WI38 (cell line): Measurements from ENCODE around the gene TXNIP.

Experiments
- H3K4me3 ChIP-seq: 2 replicates; pipeline ENCODE4 v1.5.1; 2011; ENCODE audit warnings: low read depth, mild to moderate bottlenecking, control low read depth, low read length
- TF ChIP-seq, protein P1 (sequence below): IDR thresholded peaks from 2 replicates; pipeline ENCODE4 v1.5.1; 2012; ENCODE audit warnings: low read depth, mild to moderate bottlenecking, control low read depth, low read length

Gene TXNIP

GRCh38 chr1:145953861-145954260 is 42.5 kb downstream of the TXNIP start:
- no peak overlapping the region for H3K4me3 ChIP-seq
- TF ChIP-seq, protein P1, sequence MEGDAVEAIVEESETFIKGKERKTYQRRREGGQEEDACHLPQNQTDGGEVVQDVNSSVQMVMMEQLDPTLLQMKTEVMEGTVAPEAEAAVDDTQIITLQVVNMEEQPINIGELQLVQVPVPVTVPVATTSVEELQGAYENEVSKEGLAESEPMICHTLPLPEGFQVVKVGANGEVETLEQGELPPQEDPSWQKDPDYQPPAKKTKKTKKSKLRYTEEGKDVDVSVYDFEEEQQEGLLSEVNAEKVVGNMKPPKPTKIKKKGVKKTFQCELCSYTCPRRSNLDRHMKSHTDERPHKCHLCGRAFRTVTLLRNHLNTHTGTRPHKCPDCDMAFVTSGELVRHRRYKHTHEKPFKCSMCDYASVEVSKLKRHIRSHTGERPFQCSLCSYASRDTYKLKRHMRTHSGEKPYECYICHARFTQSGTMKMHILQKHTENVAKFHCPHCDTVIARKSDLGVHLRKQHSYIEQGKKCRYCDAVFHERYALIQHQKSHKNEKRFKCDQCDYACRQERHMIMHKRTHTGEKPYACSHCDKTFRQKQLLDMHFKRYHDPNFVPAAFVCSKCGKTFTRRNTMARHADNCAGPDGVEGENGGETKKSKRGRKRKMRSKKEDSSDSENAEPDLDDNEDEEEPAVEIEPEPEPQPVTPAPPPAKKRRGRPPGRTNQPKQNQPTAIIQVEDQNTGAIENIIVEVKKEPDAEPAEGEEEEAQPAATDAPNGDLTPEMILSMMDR, result no peak

- no peak overlapping the region for H3K4me3 ChIP-seq
- TF ChIP-seq, protein P1, result no peak
Measured at GRCh38 chr1:145952903-145953302, 43.5 kb downstream of the TXNIP start.

DNA sequence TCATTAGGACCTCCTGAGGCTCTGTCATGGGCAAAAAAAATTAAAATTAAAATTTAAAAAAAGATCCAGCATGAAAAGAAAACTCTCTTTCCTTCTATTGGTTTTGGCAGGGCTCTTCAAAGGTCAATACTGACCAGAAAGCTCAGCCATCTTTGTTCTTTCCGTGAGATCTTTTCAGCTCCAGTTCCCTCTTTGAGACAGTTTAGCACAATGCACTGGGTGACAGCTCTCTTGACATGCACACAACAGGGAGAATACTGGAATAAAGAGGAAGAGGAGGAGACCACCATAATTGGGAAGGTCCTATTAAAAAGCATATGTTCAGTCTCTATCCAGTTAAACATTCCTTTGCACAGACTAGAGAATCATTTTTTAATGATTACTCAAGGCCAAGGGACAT is 44.9 kb downstream of the TXNIP start:
- H3K4me3 ChIP-seq, result no peak overlapping the region
- TF ChIP-seq, protein P1, result no peak

DNA sequence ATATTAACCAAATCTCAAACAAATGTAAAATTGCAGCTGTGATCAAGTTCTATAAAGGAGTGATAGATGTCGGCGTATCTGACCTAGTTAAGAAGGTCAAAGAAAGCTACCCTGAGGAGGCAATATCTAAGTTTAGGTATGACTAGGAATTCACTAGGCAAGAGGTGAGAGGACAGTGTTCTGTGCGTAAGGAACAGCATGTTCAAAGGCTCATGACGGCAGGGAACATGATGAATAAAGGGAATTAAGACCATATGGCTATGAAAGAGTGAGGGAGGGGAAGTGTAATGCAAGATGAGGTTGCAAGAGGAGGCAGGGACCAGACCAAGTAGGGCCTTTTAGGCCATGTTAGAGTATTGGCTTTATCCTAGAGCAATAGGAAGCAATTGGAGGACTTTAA is 47.2 kb downstream of the TXNIP start:
- H3K4me3 ChIP-seq, result no peak overlapping the region
- TF ChIP-seq, protein P1, result no peak

DNA sequence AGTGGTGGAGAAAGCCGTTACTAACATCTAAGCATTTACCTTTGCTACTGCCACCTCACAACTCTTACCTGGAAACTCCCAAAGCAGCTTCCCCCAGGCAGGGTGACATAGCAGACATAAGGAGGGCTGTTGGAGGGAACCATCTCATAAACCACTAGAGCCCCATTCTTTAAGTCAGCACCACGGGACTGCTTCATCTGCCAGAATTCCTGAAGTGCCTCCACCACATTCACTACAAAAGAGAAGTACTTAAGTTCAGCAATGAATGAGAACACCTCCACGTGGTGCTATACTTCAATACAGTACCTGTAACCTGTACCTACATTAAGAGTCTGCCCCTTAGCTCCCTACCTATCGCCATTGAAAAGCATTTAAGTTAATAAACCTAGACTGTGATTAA is 48.8 kb downstream of the TXNIP start:
- TF ChIP-seq, protein P1, result no peak
- no peak overlapping the region for H3K4me3 ChIP-seq

- H3K4me3 ChIP-seq, result no peak overlapping the region
- TF ChIP-seq, protein P1, result no peak
Measured at GRCh38 chr1:145946477-145946986, 49.8 kb downstream of the TXNIP start.

- H3K4me3 ChIP-seq, result no peak overlapping the region
- TF ChIP-seq, protein P1, result no peak
Measured at GRCh38 chr1:145944532-145944931, 51.8 kb downstream of the TXNIP start.
